GM23338 (cell line): ENCODE measurements around the gene NEUROG2. TPM values are rescaled to one million over a fixed set of nuclear protein-coding genes. Genes with fewer than 3 reads are reported as not detected.

Experiments used
- ATAC-seq: fragments of 200-7000 bp; cut with Tn5 transposase; 3 replicates; pipeline ENCODE4 v1.9.1; 2020
- DNase-seq: peaks from one replicate; pipeline ENCODE4 v3.0.0-alpha.2; 2015; ENCODE audit warnings: low spot score
- H2AFZ ChIP-seq: fragments of 200-600 bp; sonication (generic); 2 replicates; pipeline ENCODE4 v1.8.0; 2016; ENCODE audit warnings: antibody characterized with exemption, mild to moderate bottlenecking, moderate library complexity
- H3F3A ChIP-seq: fragments of 200-600 bp; sonication (generic); replicated peaks from 2 replicates; pipeline ENCODE4 v1.8.0; 2017; ENCODE audit warnings: antibody characterized with exemption, mixed run types, low read depth
- H3K27ac ChIP-seq: fragments of 200-600 bp; sonication (generic); 2 replicates; pipeline ENCODE4 v1.6.1; 2016; ENCODE audit warnings: low read depth
- H3K27me3 ChIP-seq: fragments of 200-600 bp; sonication (generic); 2 replicates; pipeline ENCODE4 v1.8.0; 2016; ENCODE audit warnings: mild to moderate bottlenecking, mixed run types, moderate library complexity; ENCODE audit not compliant: insufficient read depth
- H3K36me3 ChIP-seq: fragments of 200-600 bp; sonication (generic); 2 replicates; pipeline ENCODE4 v1.8.0; 2016; ENCODE audit warnings: mild to moderate bottlenecking; ENCODE audit not compliant: insufficient read depth
- H3K4me1 ChIP-seq: fragments of 200-600 bp; sonication (generic); 2 replicates; pipeline ENCODE4 v1.8.0; 2016; ENCODE audit warnings: mild to moderate bottlenecking, moderate library complexity; ENCODE audit not compliant: insufficient read depth
- H3K4me2 ChIP-seq: fragments of 200-600 bp; sonication (generic); 2 replicates; pipeline ENCODE4 v1.7.1; 2017; ENCODE audit warnings: mixed run types
- H3K4me3 ChIP-seq: fragments of 200-600 bp; sonication (generic); 2 replicates; pipeline ENCODE4 v1.6.1; 2016; ENCODE audit warnings: mixed run types
- H3K79me2 ChIP-seq: fragments of 200-600 bp; sonication (generic); replicated peaks from 2 replicates; pipeline ENCODE4 v1.8.0; 2017; ENCODE audit warnings: mild to moderate bottlenecking; ENCODE audit not compliant: insufficient read depth
- H3K9me2 ChIP-seq: fragments of 200-600 bp; sonication (generic); 2 replicates; pipeline ENCODE4 v1.8.0; 2017; ENCODE audit not compliant: insufficient read depth
- H4K20me1 ChIP-seq: fragments of 200-600 bp; sonication (generic); replicated peaks from 2 replicates; pipeline ENCODE4 v1.8.0; 2017; ENCODE audit warnings: mild to moderate bottlenecking; ENCODE audit not compliant: insufficient read depth
- H3K27ac Mint-ChIP-seq: 2 replicates; pipeline ENCODE4 v1.8.0; 2020; ENCODE audit warnings: inconsistent platforms, mild to moderate bottlenecking, moderate library complexity, mixed read lengths
- H3K27me3 Mint-ChIP-seq: 3 replicates; pipeline ENCODE4 v1.8.0; 2022; ENCODE audit warnings: low read depth, mild to moderate bottlenecking, moderate library complexity, mixed read lengths, inconsistent platforms; ENCODE audit not compliant: insufficient read depth, poor library complexity
- H3K36me3 Mint-ChIP-seq: 3 replicates; pipeline ENCODE4 v1.8.0; 2021; ENCODE audit warnings: low read depth, mild to moderate bottlenecking, inconsistent platforms, moderate library complexity, mixed read lengths
- H3K4me1 Mint-ChIP-seq: 3 replicates; pipeline ENCODE4 v1.8.0; 2020; ENCODE audit warnings: mild to moderate bottlenecking, inconsistent platforms, mixed read lengths
- H3K4me3 Mint-ChIP-seq: 3 replicates; pipeline ENCODE4 v1.8.0; 2021; ENCODE audit warnings: moderate library complexity, mild to moderate bottlenecking, inconsistent platforms, mixed read lengths
- H3K9me3 Mint-ChIP-seq: 3 replicates; pipeline ENCODE4 v1.8.0; 2020; ENCODE audit warnings: moderate library complexity, mild to moderate bottlenecking, inconsistent platforms, mixed read lengths
- EZH2 ChIP-seq: fragments of 200-600 bp; sonication (generic); IDR thresholded peaks from one replicate; pipeline ENCODE4 v1.8.0; 2017; ENCODE audit warnings: antibody characterized with exemption, mild to moderate bottlenecking, low read depth; ENCODE audit not compliant: unreplicated experiment
- EZH2phosphoT487 ChIP-seq: fragments of 200-600 bp; sonication (generic); IDR thresholded peaks from one replicate; pipeline ENCODE4 v1.8.1; 2018; ENCODE audit warnings: antibody characterized with exemption; ENCODE audit not compliant: unreplicated experiment
- NANOG ChIP-seq: IDR thresholded peaks from 2 replicates; pipeline ENCODE4 v1.6.1; 2016; ENCODE audit warnings: antibody characterized with exemption, borderline replicate concordance
- POLR2AphosphoS5 ChIP-seq: IDR thresholded peaks from 2 replicates; pipeline ENCODE4 v1.6.1; 2016; ENCODE audit warnings: antibody characterized with exemption, low read depth
- STAT1 ChIP-seq: IDR thresholded peaks from one replicate; pipeline ENCODE4 v1.6.1; 2016; ENCODE audit warnings: antibody characterized with exemption; ENCODE audit not compliant: unreplicated experiment
- polyA plus RNA-seq: library from polyadenylated mRNA; unstranded; fragments of >200 nt; fragmentation: Nextera tagmentation; extraction: Ambion mirVana; gene quantifications from 2 replicates; pipeline ENCODE4 v1.2.1, GENCODE V29; 2016
- total RNA-seq: library from RNA; depleted of rRNA; stranded (reverse); fragments of >200 nt; shearing (Covaris generic); gene quantifications from 2 replicates; pipeline ENCODE4 v1.2.3, GENCODE V29; 2014
- TF ChIP-seq, protein P1 (sequence below), 2 experiments: fragments of 200-600 bp in 1 of 2; sonication (generic) in 1 of 2; conservative IDR thresholded peaks; 2 replicates each; pipeline versions ENCODE4 v1.5.1 to v1.6.1; 2016 to 2017; ENCODE audit warnings: antibody characterized with exemption in 2 of 2, low read depth in 2 of 2, mild to moderate bottlenecking in 2 of 2, moderate library complexity in 1 of 2
- TF ChIP-seq, protein P2 (sequence below): fragments of 250-450 bp; sonication (Bioruptor Pico); IDR thresholded peaks from 2 replicates; pipeline ENCODE4 v1.5.0; 2020; ENCODE audit warnings: mild to moderate bottlenecking, moderate library complexity

The NEUROG2 gene
- total and polyA plus RNA-seq, 2 experiments from 2014 or later: not detected

DNA sequence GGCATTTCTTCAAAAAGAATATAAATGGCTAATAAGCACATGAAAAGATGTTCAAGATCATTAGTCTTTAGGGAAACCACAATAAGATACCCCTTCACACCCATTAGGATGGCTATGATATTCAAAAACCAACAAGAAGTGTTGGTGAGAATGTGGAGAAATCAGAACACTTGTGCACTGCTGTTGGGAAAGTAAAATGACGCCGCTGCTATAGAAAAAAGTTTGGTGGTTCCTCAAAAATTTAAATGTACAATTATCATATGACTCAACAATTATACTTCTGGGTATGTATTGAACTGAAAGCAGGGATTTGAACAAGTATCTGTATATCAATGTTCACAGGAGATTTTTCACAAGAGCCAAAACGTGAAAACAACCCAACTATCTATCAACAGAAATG, 29.4 kb upstream of the NEUROG2 start:
- no peaks in the 10 kb centered on the region for H3K27me3 Mint-ChIP-seq
- TF ChIP-seq EZH2phosphoT487: no peak
- TF ChIP-seq POLR2AphosphoS5: no peak
- TF ChIP-seq, protein P1, sequence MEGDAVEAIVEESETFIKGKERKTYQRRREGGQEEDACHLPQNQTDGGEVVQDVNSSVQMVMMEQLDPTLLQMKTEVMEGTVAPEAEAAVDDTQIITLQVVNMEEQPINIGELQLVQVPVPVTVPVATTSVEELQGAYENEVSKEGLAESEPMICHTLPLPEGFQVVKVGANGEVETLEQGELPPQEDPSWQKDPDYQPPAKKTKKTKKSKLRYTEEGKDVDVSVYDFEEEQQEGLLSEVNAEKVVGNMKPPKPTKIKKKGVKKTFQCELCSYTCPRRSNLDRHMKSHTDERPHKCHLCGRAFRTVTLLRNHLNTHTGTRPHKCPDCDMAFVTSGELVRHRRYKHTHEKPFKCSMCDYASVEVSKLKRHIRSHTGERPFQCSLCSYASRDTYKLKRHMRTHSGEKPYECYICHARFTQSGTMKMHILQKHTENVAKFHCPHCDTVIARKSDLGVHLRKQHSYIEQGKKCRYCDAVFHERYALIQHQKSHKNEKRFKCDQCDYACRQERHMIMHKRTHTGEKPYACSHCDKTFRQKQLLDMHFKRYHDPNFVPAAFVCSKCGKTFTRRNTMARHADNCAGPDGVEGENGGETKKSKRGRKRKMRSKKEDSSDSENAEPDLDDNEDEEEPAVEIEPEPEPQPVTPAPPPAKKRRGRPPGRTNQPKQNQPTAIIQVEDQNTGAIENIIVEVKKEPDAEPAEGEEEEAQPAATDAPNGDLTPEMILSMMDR (conservative IDR thresholded peaks at IDR 0.05; ENCODE audit: low read depth in 2 of 2): no peak
- TF ChIP-seq NANOG: no peak
- H3K4me1 ChIP-seq: no peaks in the 10 kb centered on the region
- DNase-seq (no peak), ATAC-seq (no peak)
- H3K4me1 Mint-ChIP-seq: no peaks in the 10 kb centered on the region
- H3K4me3 Mint-ChIP-seq: no peak overlapping the region
- H3K4me3 ChIP-seq: no peak overlapping the region
- H3K27ac Mint-ChIP-seq: no peak overlapping the region
- H2AFZ ChIP-seq: no peak overlapping the region
- no peaks in the 10 kb centered on the region for H3K27me3 ChIP-seq
- no peaks in the 10 kb centered on the region for H3K36me3 ChIP-seq
- no peaks in the 10 kb centered on the region for H3K9me3 Mint-ChIP-seq
- H3K27ac ChIP-seq: no peak overlapping the region
- no peaks in the 10 kb centered on the region for H4K20me1 ChIP-seq
- H3K9me2 ChIP-seq: no peaks in the 10 kb centered on the region
- no peaks in the 10 kb centered on the region for H3K36me3 Mint-ChIP-seq
- no peaks in the 10 kb centered on the region for H3K79me2 ChIP-seq
- H3F3A ChIP-seq: no peaks in the 10 kb centered on the region
- H3K4me2 ChIP-seq: no peak overlapping the region

DNA sequence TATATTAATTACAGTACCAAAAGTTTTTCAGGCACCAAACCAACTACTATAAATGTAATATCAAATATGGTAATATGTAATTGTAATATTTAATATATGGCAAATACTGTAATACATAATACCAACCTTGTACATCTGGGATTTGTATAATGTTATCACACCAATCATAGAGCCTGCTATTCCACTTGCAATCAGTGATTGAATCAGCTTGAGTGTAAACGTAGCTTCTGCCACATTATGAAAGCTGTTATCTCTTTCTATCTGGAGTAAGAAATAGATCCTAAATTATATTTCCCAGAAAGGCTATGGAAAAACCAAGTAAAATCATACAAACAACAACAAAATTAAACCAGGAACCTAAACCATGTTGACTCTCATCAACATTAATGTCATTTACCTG, 24.7 kb upstream of the NEUROG2 start:
- no peaks in the 10 kb centered on the region for H3K9me2 ChIP-seq
- no peak overlapping the region for H2AFZ ChIP-seq
- no peaks in the 10 kb centered on the region for H3K36me3 ChIP-seq
- H3K4me2 ChIP-seq: no peak overlapping the region
- Mint-ChIP-seq H3K4me1 (no peaks in the 10 kb centered on the region), H3K4me3 (no peak overlapping the region), H3K27me3 (no peaks in the 10 kb centered on the region), H3K27ac (no peak overlapping the region), H3K9me3 (no peaks in the 10 kb centered on the region), H3K36me3 (0 out of 3 replicates have a peak, but pooled peaks cover 3% of the 10 kb centered on the region)
- H3K27ac ChIP-seq: no peak overlapping the region
- no peak overlapping the region for H3K4me3 ChIP-seq
- no peaks in the 10 kb centered on the region for H3K27me3 ChIP-seq
- H3K79me2 ChIP-seq: no peaks in the 10 kb centered on the region
- TF ChIP-seq STAT1 (no peak), EZH2 (no peak), NANOG (no peak)
- H3F3A ChIP-seq: no peaks in the 10 kb centered on the region
- H3K4me1 ChIP-seq: no peaks in the 10 kb centered on the region
- ATAC-seq: no peak
- DNase-seq: no peak
- no peaks in the 10 kb centered on the region for H4K20me1 ChIP-seq

DNA sequence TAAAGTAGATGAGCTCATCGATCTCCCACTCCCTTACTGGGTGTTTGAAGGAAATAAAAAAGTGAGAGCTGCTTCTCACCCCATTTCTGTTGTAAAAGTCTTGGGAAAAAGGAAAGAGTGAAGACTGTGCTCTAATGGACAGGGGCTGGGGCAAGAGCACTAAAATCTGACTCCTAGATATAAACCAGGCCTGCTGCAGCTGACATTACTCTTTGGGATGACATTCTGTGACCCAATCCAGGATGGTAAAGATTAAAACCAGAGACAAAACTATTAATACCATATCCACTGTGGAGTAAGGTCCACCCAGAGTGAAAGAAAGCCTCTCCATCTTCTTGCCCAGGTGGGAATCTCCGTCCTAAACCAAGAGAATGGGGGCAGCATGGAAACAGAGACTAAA, 20.1 kb upstream of the NEUROG2 start:
- ATAC-seq: no peak
- no peak for TF ChIP-seq EZH2phosphoT487
- TF ChIP-seq, protein P2, sequence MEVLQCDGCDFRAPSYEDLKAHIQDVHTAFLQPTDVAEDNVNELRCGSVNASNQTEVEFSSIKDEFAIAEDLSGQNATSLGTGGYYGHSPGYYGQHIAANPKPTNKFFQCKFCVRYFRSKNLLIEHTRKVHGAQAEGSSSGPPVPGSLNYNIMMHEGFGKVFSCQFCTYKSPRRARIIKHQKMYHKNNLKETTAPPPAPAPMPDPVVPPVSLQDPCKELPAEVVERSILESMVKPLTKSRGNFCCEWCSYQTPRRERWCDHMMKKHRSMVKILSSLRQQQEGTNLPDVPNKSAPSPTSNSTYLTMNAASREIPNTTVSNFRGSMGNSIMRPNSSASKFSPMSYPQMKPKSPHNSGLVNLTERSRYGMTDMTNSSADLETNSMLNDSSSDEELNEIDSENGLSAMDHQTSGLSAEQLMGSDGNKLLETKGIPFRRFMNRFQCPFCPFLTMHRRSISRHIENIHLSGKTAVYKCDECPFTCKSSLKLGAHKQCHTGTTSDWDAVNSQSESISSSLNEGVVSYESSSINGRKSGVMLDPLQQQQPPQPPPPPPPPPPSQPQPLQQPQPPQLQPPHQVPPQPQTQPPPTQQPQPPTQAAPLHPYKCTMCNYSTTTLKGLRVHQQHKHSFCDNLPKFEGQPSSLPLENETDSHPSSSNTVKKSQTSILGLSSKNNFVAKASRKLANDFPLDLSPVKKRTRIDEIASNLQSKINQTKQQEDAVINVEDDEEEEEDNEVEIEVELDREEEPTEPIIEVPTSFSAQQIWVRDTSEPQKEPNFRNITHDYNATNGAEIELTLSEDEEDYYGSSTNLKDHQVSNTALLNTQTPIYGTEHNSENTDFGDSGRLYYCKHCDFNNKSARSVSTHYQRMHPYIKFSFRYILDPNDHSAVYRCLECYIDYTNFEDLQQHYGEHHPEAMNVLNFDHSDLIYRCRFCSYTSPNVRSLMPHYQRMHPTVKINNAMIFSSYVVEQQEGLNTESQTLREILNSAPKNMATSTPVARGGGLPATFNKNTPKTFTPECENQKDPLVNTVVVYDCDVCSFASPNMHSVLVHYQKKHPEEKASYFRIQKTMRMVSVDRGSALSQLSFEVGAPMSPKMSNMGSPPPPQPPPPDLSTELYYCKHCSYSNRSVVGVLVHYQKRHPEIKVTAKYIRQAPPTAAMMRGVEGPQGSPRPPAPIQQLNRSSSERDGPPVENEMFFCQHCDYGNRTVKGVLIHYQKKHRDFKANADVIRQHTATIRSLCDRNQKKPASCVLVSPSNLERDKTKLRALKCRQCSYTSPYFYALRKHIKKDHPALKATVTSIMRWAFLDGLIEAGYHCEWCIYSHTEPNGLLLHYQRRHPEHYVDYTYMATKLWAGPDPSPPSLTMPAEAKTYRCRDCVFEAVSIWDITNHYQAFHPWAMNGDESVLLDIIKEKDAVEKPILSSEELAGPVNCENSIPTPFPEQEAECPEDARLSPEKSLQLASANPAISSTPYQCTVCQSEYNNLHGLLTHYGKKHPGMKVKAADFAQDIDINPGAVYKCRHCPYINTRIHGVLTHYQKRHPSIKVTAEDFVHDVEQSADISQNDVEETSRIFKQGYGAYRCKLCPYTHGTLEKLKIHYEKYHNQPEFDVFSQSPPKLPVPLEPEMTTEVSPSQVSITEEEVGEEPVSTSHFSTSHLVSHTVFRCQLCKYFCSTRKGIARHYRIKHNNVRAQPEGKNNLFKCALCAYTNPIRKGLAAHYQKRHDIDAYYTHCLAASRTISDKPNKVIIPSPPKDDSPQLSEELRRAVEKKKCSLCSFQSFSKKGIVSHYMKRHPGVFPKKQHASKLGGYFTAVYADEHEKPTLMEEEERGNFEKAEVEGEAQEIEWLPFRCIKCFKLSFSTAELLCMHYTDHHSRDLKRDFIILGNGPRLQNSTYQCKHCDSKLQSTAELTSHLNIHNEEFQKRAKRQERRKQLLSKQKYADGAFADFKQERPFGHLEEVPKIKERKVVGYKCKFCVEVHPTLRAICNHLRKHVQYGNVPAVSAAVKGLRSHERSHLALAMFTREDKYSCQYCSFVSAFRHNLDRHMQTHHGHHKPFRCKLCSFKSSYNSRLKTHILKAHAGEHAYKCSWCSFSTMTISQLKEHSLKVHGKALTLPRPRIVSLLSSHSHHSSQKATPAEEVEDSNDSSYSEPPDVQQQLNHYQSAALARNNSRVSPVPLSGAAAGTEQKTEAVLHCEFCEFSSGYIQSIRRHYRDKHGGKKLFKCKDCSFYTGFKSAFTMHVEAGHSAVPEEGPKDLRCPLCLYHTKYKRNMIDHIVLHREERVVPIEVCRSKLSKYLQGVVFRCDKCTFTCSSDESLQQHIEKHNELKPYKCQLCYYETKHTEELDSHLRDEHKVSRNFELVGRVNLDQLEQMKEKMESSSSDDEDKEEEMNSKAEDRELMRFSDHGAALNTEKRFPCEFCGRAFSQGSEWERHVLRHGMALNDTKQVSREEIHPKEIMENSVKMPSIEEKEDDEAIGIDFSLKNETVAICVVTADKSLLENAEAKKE (CRISPR knock-in tag): no peak

More for the DNA sequence above, 20.1 kb upstream of the NEUROG2 start:
- no peaks in the 10 kb centered on the region for H3F3A ChIP-seq
- Mint-ChIP-seq H3K36me3 (0 out of 3 replicates have a peak, but pooled peaks cover 3% of the 10 kb centered on the region), H3K9me3 (no peaks in the 10 kb centered on the region), H3K4me1 (no peaks in the 10 kb centered on the region), H3K27me3 (no peaks in the 10 kb centered on the region), H3K4me3 (no peak overlapping the region), H3K27ac (no peak overlapping the region)
- no peak overlapping the region for H3K4me2 ChIP-seq
- H3K9me2 ChIP-seq: no peaks in the 10 kb centered on the region
- H3K27me3 ChIP-seq: no peaks in the 10 kb centered on the region
- no peak overlapping the region for H2AFZ ChIP-seq
- H3K4me3 ChIP-seq: no peak overlapping the region
- H4K20me1 ChIP-seq: no peaks in the 10 kb centered on the region
- no peak overlapping the region for H3K27ac ChIP-seq
- no peaks in the 10 kb centered on the region for H3K79me2 ChIP-seq
- no peaks in the 10 kb centered on the region for H3K36me3 ChIP-seq
- H3K4me1 ChIP-seq: no peaks in the 10 kb centered on the region
- no peak for DNase-seq
